ENCODE measurements around the gene PRSS56. TPM values are rescaled to one million over a fixed set of nuclear protein-coding genes. Genes with fewer than 3 reads are reported as not detected.

Gene PRSS56
- total and polyA plus RNA-seq, 8 donors, result 0.02 TPM; not detected in 7

DNA sequence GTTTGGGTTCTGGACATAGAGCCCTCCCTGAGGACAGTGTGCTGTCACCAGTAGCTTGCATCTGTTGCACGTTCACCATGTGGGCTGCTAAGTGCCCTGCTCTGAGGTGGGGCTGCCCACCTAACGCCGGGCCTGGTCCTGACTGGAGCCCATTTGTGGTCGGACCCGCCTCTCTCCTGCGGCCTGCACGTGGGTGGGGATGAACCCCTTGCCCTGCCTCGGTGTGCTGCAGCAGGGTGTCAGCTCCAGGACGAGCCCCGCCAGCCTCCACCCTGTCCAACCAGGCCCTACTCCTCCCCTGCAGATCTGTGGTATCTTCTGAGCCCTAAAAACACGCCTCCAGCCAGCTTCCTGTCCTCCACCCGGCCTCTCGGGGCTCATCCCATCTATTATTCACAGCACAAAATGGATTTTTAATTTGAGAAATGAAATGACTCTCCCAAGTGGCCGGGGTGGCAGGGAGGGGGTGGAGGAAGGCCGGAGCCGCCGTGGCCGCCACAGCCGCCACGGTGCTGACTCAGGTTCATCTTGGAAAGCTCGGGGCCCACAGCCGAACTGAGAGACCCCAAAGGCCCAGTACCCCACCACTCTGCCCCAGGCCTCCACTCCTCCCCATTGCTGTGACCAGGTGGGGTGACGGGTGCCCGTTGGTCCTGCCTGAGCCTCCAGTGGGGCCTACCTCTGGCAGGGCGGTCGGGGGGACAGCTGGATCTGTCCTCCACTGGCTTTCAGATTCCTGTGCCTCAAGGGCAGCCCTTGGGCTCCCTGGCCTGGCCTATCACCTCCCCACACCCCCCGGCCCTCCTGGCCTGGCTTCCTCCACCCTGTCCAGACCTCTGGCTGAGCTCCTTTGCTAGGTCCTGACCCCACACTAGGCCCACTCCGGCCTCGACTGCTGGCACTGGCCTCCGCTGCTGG lies 29.7 kb upstream of the PRSS56 start:
- ATAC-seq, result no peak
- H3K27me3 ChIP-seq, result peaks cover 0 to 7% (median 2%) of the 10 kb centered on the region in 4 donors
- no peaks in the 10 kb centered on the region for H3K9me3 ChIP-seq
- intact Hi-C loops (cut with DNase I), result no loop called here
- H3K36me3 ChIP-seq, result no peaks in the 10 kb centered on the region
- FAIRE-seq, result no peak
- no peak overlapping the region for H3K4me3 ChIP-seq
- WGBS, 2 donors, result 82 to 89% methylated on average over 30 of the region's 30 CpGs
- no peaks in the 10 kb centered on the region for H3K4me1 ChIP-seq
- TF ChIP-seq, protein P1, sequence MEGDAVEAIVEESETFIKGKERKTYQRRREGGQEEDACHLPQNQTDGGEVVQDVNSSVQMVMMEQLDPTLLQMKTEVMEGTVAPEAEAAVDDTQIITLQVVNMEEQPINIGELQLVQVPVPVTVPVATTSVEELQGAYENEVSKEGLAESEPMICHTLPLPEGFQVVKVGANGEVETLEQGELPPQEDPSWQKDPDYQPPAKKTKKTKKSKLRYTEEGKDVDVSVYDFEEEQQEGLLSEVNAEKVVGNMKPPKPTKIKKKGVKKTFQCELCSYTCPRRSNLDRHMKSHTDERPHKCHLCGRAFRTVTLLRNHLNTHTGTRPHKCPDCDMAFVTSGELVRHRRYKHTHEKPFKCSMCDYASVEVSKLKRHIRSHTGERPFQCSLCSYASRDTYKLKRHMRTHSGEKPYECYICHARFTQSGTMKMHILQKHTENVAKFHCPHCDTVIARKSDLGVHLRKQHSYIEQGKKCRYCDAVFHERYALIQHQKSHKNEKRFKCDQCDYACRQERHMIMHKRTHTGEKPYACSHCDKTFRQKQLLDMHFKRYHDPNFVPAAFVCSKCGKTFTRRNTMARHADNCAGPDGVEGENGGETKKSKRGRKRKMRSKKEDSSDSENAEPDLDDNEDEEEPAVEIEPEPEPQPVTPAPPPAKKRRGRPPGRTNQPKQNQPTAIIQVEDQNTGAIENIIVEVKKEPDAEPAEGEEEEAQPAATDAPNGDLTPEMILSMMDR (IDR thresholded peaks at IDR 0.05), result no peak
- peak in 2 of 6 donors; percentile 21 to 54 for DNase-seq
- no peak overlapping the region for H3K27ac ChIP-seq

DNA sequence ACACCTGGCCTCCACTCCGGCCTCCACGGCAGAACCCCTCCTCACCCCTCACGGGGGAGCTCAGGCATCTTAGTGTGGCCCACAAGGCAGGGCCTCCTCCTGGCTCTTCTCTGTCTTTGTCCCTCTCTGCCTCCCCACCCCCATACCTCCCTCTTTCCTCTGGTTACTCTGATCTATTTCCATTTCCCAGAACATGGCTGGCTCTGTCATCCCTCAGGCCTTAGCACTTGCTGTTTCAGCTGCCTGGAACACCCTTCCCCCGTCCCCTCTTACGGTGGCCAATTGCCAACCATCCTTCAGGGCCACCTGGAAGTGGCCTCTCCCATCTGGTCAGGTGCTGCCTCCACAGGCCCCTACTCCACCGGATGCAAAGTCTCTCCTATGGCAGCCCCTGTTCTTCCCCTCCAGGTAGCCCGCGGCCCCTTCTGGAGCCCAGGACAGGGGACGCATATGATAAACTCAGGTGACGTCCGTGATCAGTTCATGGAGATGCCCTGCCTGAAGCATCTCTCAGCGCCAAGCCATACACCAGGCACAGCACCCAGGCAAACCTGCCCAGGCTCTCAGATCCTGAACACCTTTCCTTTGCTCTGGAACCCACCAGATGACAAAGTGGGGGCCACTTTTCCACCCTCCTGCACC lies 28.9 kb upstream of the PRSS56 start:
- no peak for FAIRE-seq
- 79 to 86% methylated on average over 12 of the region's 12 CpGs for WGBS, 2 donors

DNA sequence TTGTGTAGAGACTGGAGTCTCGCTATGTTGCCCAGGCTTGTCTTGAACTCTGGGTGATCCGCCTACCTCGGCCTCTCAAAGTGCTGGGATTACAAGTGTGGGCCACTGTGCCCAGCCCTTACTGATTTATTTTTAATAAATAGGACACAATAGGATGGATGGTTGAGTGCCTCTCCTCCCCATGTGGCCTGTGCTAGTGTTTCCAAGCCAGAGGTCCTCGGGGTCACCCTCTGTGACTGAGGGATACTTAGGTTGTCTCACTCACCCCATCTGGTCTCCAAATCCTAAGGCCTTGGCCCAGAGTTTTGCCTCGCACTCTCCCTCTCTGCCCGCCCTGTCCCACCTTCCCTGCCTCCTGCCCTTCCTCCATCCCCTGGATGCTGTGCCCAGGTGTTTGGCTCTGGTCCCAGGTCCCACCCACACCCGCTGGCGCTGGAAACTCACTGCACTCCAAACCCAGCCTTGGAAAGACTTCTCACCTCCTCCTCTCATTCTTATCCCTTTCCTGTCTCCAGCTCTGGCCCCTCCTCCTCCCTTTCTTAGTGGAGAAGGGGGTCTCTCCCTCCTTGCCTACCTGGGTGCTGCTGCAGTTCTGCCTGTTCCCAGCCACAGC lies 27.8 kb upstream of the PRSS56 start:
- TF ChIP-seq, protein P1 (IDR thresholded peaks at IDR 0.05), result no peak

More for the DNA sequence above, 28.9 kb upstream of the PRSS56 start:
- TF ChIP-seq, protein P1 (IDR thresholded peaks at IDR 0.05), result no peak
- no peak overlapping the region for H3K27ac ChIP-seq
- no peaks in the 10 kb centered on the region for H3K36me3 ChIP-seq
- no peak for ATAC-seq
- peaks cover 0 to 7% (median 0%) of the 10 kb centered on the region in 4 donors for H3K27me3 ChIP-seq
- intact Hi-C loops (cut with DNase I), result no loop called here
- H3K9me3 ChIP-seq, result no peaks in the 10 kb centered on the region
- DNase-seq, result peak in 2 of 6 donors; percentile 8 to 26
- no peaks in the 10 kb centered on the region for H3K4me1 ChIP-seq
- no peak overlapping the region for H3K4me3 ChIP-seq

DNA sequence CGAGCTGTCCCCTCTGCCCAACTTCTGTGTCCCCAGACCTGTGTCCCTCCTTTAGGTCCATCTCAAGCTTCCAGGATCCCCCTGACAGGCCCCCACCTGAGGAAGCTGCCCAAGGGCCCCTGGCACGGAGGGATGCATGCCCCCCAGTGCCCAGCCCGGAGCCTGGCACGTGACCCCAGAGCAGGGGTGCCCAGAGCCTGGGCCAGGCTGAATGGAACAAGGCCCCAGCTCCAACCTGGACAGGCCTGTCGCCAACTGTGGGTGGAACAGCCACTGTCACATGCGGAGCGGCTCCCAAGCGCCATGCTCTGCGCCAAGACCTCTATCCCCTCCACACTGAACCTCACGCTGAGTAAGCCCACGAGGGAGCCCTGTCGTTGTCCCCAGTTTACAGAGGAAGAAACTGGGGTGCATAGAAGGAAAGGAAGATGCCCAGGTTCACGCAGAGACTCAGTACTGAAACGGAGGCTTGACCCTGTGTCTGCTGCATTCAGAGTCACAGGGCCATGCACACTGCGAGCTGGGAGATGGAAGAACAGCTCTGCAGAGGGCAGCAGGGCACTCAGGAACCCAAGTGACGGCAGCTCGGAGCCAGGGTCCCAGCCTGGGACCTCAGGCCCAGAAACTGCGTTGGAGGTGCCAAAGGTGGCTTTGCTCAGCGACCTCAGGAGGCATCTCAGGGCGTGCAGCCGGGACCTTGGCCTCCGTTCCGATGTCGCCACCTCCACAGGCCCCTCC lies 27.1 kb upstream of the PRSS56 start:
- no peaks in the 10 kb centered on the region for H3K4me1 ChIP-seq
- no peak for ATAC-seq
- TF ChIP-seq, protein P1 (IDR thresholded peaks at IDR 0.05), result no peak
- peak in 1 of 6 donors; percentile 39 for DNase-seq
- no peak overlapping the region for H3K4me3 ChIP-seq
- 80 to 85% methylated on average over 24 of the region's 24 CpGs for WGBS, 2 donors
- no peaks in the 10 kb centered on the region for H3K9me3 ChIP-seq
- no peak for FAIRE-seq
- H3K27me3 ChIP-seq, result no peaks in the 10 kb centered on the region
- intact Hi-C loops (cut with DNase I), result no loop called here
- no peak overlapping the region for H3K27ac ChIP-seq
- H3K36me3 ChIP-seq, result no peaks in the 10 kb centered on the region

More for the DNA sequence above, 27.8 kb upstream of the PRSS56 start:
- Histone ChIP-seq H3K27me3 (no peaks in the 10 kb centered on the region), H3K4me3 (no peak overlapping the region), H3K27ac (no peak overlapping the region), H3K36me3 (no peaks in the 10 kb centered on the region), H3K4me1 (no peaks in the 10 kb centered on the region), H3K9me3 (no peaks in the 10 kb centered on the region)
- intact Hi-C loops (cut with DNase I), result no loop called here
- ATAC-seq (no peak), DNase-seq (peak in 1 of 6 donors; percentile 32), FAIRE-seq (no peak)
- WGBS, 2 donors, result 64 to 70% methylated on average over 8 of the region's 8 CpGs
